22Rv1 (cell line): Measurements from ENCODE around the gene ATP9A.

ENCODE experiments used
- ZFX ChIP-seq: fragments of 450-650 bp; IDR thresholded peaks from 2 replicates; pipeline ENCODE4 v1.6.1; 2017; ENCODE audit warnings: antibody characterized with exemption, borderline replicate concordance
- TF ChIP-seq, protein P1 (sequence below): fragments of 450-650 bp; IDR thresholded peaks from 2 replicates; pipeline ENCODE4 v1.5.1; 2017; ENCODE audit warnings: mild to moderate bottlenecking

DNA sequence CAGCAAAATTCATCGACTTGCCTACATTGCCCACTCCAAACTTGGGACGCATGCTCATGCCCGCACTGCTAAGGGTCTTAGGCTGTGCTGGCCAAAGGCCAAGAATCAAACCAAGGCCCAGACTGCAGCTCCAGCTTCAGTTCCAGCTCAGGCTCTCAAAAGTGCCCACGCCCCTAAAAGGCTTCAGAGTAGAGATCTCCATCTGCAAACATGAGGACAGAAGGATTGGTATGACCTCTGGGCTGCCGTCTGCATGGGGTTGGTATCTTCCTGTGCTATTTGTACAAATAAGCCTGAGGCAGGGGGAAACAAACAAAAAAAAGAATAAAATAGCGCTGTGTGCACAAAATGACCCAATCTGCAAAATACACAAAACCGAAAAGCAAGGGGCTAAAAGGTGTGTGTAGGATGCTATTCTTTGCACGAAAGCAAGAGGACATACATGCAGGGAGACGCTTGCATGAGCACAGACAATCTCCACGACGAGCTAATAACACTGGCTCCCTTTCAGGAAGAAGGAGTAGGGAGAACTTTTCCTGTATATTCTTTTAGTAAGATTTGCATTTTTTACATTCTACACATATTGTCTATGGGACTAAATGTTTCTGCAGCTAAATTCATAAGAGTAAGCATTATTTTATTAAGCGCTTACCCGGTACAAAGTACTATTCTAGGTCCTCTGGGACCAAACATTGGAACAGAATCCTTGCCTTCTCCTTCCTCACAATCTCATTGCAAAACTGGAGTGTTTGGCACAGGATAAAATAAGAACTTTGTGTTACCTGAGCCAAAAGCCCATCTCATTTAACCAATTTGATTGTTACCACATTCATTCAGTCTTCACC is 33.1 kb downstream of the ATP9A start:
- TF ChIP-seq, protein P1, sequence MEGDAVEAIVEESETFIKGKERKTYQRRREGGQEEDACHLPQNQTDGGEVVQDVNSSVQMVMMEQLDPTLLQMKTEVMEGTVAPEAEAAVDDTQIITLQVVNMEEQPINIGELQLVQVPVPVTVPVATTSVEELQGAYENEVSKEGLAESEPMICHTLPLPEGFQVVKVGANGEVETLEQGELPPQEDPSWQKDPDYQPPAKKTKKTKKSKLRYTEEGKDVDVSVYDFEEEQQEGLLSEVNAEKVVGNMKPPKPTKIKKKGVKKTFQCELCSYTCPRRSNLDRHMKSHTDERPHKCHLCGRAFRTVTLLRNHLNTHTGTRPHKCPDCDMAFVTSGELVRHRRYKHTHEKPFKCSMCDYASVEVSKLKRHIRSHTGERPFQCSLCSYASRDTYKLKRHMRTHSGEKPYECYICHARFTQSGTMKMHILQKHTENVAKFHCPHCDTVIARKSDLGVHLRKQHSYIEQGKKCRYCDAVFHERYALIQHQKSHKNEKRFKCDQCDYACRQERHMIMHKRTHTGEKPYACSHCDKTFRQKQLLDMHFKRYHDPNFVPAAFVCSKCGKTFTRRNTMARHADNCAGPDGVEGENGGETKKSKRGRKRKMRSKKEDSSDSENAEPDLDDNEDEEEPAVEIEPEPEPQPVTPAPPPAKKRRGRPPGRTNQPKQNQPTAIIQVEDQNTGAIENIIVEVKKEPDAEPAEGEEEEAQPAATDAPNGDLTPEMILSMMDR: no peak
- no peak for TF ChIP-seq ZFX
